Keratinocyte (primary cell): Measurements from ENCODE around the gene LHFPL2. TPM values are rescaled to one million over a fixed set of nuclear protein-coding genes. Genes with fewer than 3 reads are reported as not detected.

Experiments
- DNase-seq: peaks from one replicate; pipeline ENCODE4 v3.0.0-alpha.2; 2011; ENCODE audit warnings: low read depth, missing footprints, low spot score
- FAIRE-seq: peaks from 2 replicates; lab custom pipeline; 2011; peaks lifted over from hg19 to GRCh38; lab: Jason Lieb, UNC
- H2AFZ ChIP-seq: 2 replicates; pipeline ENCODE4 v1.6.0; 2012; ENCODE audit warnings: low read length, control low read depth, inconsistent platforms; ENCODE audit not compliant: control insufficient read depth
- H3K27ac ChIP-seq: 2 replicates; pipeline ENCODE4 v1.5.1; 2011; ENCODE audit warnings: low read length; ENCODE audit not compliant: control insufficient read depth, insufficient read depth
- H3K27me3 ChIP-seq: 3 replicates; pipeline ENCODE4 v1.6.0; 2011; ENCODE audit warnings: low read length; ENCODE audit not compliant: control insufficient read depth, insufficient read depth; ENCODE audit errors: extremely low read depth
- H3K36me3 ChIP-seq, 2 experiments: 2 replicates in 1 of 2; 3 replicates in 1 of 2; pipeline ENCODE4 v1.5.1; 2011; ENCODE audit warnings: low read length in 2 of 2, mild to moderate bottlenecking in 1 of 2; ENCODE audit not compliant: control insufficient read depth in 2 of 2, insufficient read depth in 2 of 2; ENCODE audit errors: extremely low read depth in 1 of 2
- H3K4me1 ChIP-seq: 3 replicates; pipeline ENCODE4 v1.5.1; 2011; ENCODE audit warnings: low read length; ENCODE audit not compliant: control insufficient read depth, insufficient read depth; ENCODE audit errors: extremely low read depth
- H3K4me2 ChIP-seq: 3 replicates; pipeline ENCODE4 v1.6.0; 2011; ENCODE audit warnings: low read depth, low read length; ENCODE audit not compliant: control insufficient read depth, insufficient read depth; ENCODE audit errors: extremely low read depth
- H3K4me3 ChIP-seq, 3 experiments: fragments of 200-600 bp in 1 of 3; sonication (generic) in 1 of 3; 2 replicates in 2 of 3; 3 replicates in 1 of 3; pipeline ENCODE4 v1.5.1; 2011 to 2016; ENCODE audit warnings: low read length in 3 of 3, mild to moderate bottlenecking in 3 of 3, control low read depth in 2 of 3, inconsistent platforms in 1 of 3, low read depth in 1 of 3, mixed read lengths in 1 of 3, mixed run types in 1 of 3, moderate library complexity in 1 of 3; ENCODE audit not compliant: control insufficient read depth in 2 of 3, insufficient read depth in 2 of 3; ENCODE audit errors: extremely low read depth in 1 of 3
- H3K79me2 ChIP-seq: 2 replicates; pipeline ENCODE4 v1.6.0; 2012; ENCODE audit warnings: low read length; ENCODE audit not compliant: control insufficient read depth, insufficient read depth
- H3K9ac ChIP-seq: 3 replicates; pipeline ENCODE4 v1.6.0; 2011; ENCODE audit warnings: low read length; ENCODE audit not compliant: control insufficient read depth, insufficient read depth; ENCODE audit errors: extremely low read depth
- H3K9me1 ChIP-seq: 3 replicates; pipeline ENCODE4 v1.6.0; 2011; ENCODE audit warnings: low read length; ENCODE audit not compliant: control insufficient read depth, insufficient read depth; ENCODE audit errors: extremely low read depth
- H3K9me3 ChIP-seq: 2 replicates; pipeline ENCODE4 v1.5.1; 2012; ENCODE audit warnings: low read depth, low read length; ENCODE audit not compliant: control insufficient read depth
- H4K20me1 ChIP-seq: 3 replicates; pipeline ENCODE4 v1.6.0; 2011; ENCODE audit warnings: low read length; ENCODE audit not compliant: control insufficient read depth, insufficient read depth; ENCODE audit errors: extremely low read depth
- CTCF ChIP-seq, 3 experiments: IDR thresholded peaks in 1 of 3; conservative IDR thresholded peaks in 1 of 3; optimal IDR thresholded peaks in 1 of 3; 2 replicates in 2 of 3; 3 replicates in 1 of 3; pipeline versions ENCODE3 to v1.5.1; 2011; ENCODE audit warnings: low read length in 3 of 3, mild to moderate bottlenecking in 3 of 3, moderate library complexity in 2 of 3, control low read depth in 1 of 3, inconsistent platforms in 1 of 3; ENCODE audit not compliant: insufficient read depth in 2 of 3; ENCODE audit errors: extremely low read depth in 1 of 3
- EZH2 ChIP-seq: IDR thresholded peaks from one replicate; pipeline ENCODE4 v1.6.1; 2012; ENCODE audit warnings: inconsistent platforms, mild to moderate bottlenecking, low read length, moderate library complexity
- dilution Hi-C: fragments of 300-500 bp; cut with MboI; formaldehyde crosslinking; loops from one replicate; pipeline ENCODE4 v1.7.0; 2020; ENCODE audit warnings: low sequenced_read_pairs; ENCODE audit not compliant: extremely low pct_ligation_motif_present
- polyA plus RNA-seq, 5 experiments: library from polyadenylated mRNA; depleted of rRNA in 3 of 5; stranded (reverse) in 3 of 5; stranded (forward) in 1 of 5; unstranded in 1 of 5; fragments of >200 nt; gene quantifications; 1 replicate in 1 of 5; 2 replicates in 3 of 5; 3 replicates in 1 of 5; pipeline versions ENCODE4 v1.2.1 to v1.2.3, GENCODE V29; 2011 to 2012; ENCODE audit warnings: missing spikeins in 2 of 5, low read depth in 1 of 5, low replicate concordance in 1 of 5

LHFPL2 gene
- polyA plus RNA-seq, 1 donor (not counting 4 experiments of a cell fraction or from before 2014, with no cell fraction given) = 11.4 TPM

GRCh38 chr5:78471896-78472295 lies 176.7 kb downstream of the LHFPL2 start:
- DNase-seq (no peak), FAIRE-seq (no peak)
- Histone ChIP-seq H3K79me2 (no peaks in the 10 kb centered on the region), H3K9ac (no peak overlapping the region), H3K4me1 (peaks cover 2% of the 10 kb centered on the region), H3K4me2 (no peak overlapping the region), H3K27ac (no peak overlapping the region), H3K9me3 (no peaks in the 10 kb centered on the region), H2AFZ (no peak overlapping the region), H3K36me3 (no peaks in the 10 kb centered on the region), H3K9me1 (no peaks in the 10 kb centered on the region), H3K4me3 (no peak overlapping the region), H3K27me3 (no peaks in the 10 kb centered on the region), H4K20me1 (no peaks in the 10 kb centered on the region)
- TF ChIP-seq CTCF (optimal IDR thresholded peaks at IDR 0.05 in 1 of 3, IDR thresholded peaks at IDR 0.05 in 1 of 3, conservative IDR thresholded peaks at IDR 0.05 in 1 of 3; ENCODE audit: extremely low read depth in 1 of 3, insufficient read depth in 2 of 3, low read length in 3 of 3) (no peak), EZH2 (no peak)
- dilution Hi-C loops = no loop called here

DNA sequence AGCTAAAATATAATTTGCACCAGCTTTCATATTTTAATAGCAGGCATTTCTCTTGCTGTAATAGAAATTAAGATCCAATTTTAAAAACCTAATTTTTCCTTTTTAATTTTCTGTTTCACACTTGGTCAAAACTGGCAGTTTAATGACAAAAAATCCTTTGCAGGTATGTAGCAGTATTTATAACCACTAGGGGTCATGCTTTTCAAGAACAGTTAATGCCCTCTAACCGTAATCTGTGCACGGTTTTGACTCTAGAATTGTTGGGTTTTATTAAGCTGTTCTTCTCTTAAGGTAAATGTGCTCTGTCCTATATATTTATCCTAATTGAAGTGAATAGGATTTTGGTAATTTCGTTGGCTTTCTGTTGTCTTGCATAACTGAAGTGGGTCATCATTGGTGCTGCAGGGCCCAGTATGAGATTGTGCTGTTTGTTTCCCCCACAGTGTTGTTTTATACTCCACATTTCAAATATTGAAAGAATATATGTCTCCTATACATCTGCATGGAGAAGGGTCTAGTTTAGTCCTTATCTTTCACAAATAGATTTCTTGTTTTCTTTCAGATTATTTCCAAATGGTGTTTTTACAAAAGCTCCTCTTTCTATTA lies 180.7 kb downstream of the LHFPL2 start:
- peaks cover 2% of the 10 kb centered on the region for H3K4me1 ChIP-seq
- no peak for TF ChIP-seq EZH2
- peak in 2 of 3 experiments; percentile 51 to 60 for TF ChIP-seq CTCF (optimal IDR thresholded peaks at IDR 0.05 in 1 of 3, IDR thresholded peaks at IDR 0.05 in 1 of 3, conservative IDR thresholded peaks at IDR 0.05 in 1 of 3; ENCODE audit: extremely low read depth in 1 of 3, insufficient read depth in 2 of 3, low read length in 3 of 3)
- no peaks in the 10 kb centered on the region for H3K9me1 ChIP-seq
- no peaks in the 10 kb centered on the region for H4K20me1 ChIP-seq
- H3K9me3 ChIP-seq = no peaks in the 10 kb centered on the region
- H3K79me2 ChIP-seq = no peaks in the 10 kb centered on the region
- H3K36me3 ChIP-seq = no peaks in the 10 kb centered on the region
- H3K27ac ChIP-seq = no peak overlapping the region
- dilution Hi-C loops = no loop called here
- FAIRE-seq (no peak), DNase-seq (no peak)
- H3K9ac ChIP-seq = no peak overlapping the region
- no peak overlapping the region for H3K4me2 ChIP-seq
- H2AFZ ChIP-seq = no peak overlapping the region
- no peak overlapping the region for H3K4me3 ChIP-seq
- H3K27me3 ChIP-seq = no peaks in the 10 kb centered on the region
